HEK293 (cell line): ENCODE results near the gene HPX.

Experiments
- CTCF ChIA-PET: fragments of 350-600 bp; formaldehyde crosslinking; extraction: SDS; loops from one replicate; lab custom pipeline; 2021; ENCODE audit warnings: antibody characterized with exemption; lab: Yijun Ruan, JAX
- POLR2A ChIA-PET: fragments of 300-600 bp; formaldehyde crosslinking; extraction: SDS; loops from one replicate; lab custom pipeline; 2020; ENCODE audit warnings: antibody characterized with exemption, inconsistent platforms; lab: Yijun Ruan, JAX
- H3K27ac ChIP-seq: fragments of 200-500 bp; sonication (Bioruptor generic); 2 replicates; pipeline ENCODE4 v1.5.1; 2014; ENCODE audit warnings: low read depth, low read length, control low read depth, inconsistent platforms; ENCODE audit errors: extremely low read depth
- H3K36me3 ChIP-seq, 2 experiments: fragments of 200-500 bp in 1 of 2; sonication (Bioruptor generic) in 1 of 2; 1 replicate in 1 of 2; 2 replicates in 1 of 2; pipeline ENCODE4 v1.5.1; 2014 to 2017; ENCODE audit warnings: inconsistent platforms in 2 of 2, low read length in 2 of 2; ENCODE audit not compliant: control insufficient read depth in 2 of 2, insufficient read depth in 1 of 2
- H3K4me1 ChIP-seq: fragments of 200-500 bp; sonication (Bioruptor generic); 2 replicates; pipeline ENCODE4 v1.5.1; 2014; ENCODE audit warnings: mild to moderate bottlenecking, low read length, inconsistent platforms; ENCODE audit not compliant: control insufficient read depth, insufficient read depth
- H3K4me3 ChIP-seq: 2 replicates; pipeline ENCODE4 v1.5.1; 2011; ENCODE audit warnings: low read depth, mild to moderate bottlenecking, control low read depth, low read length, moderate library complexity
- H3K9me3 ChIP-seq: fragments of 200-500 bp; sonication (Bioruptor generic); 2 replicates; pipeline ENCODE4 v1.5.1; 2014; ENCODE audit warnings: low read depth, low read length, inconsistent platforms; ENCODE audit not compliant: control insufficient read depth, insufficient read depth
- AEBP2 ChIP-seq: fragments of 450-650 bp; formaldehyde crosslinking; IDR thresholded peaks from 2 replicates; pipeline ENCODE4 v1.5.1; 2016; ENCODE audit warnings: missing biosample characterization, missing genetic modification characterization, borderline replicate concordance
- GLIS1 ChIP-seq: fragments of 450-650 bp; formaldehyde crosslinking; IDR thresholded peaks from 2 replicates; pipeline ENCODE4 v1.5.1; 2016; ENCODE audit warnings: missing biosample characterization, missing genetic modification characterization
- IKZF3 ChIP-seq: fragments of 450-650 bp; IDR thresholded peaks from 2 replicates; pipeline ENCODE4 v1.5.0; 2018; ENCODE audit warnings: missing biosample characterization, mild to moderate bottlenecking, missing genetic modification characterization, moderate library complexity
- REST ChIP-seq: fragments of 450-650 bp; formaldehyde crosslinking; IDR thresholded peaks from 2 replicates; pipeline ENCODE4 v1.5.1; 2016; ENCODE audit warnings: missing biosample characterization, missing genetic modification characterization
- TSHZ1 ChIP-seq: fragments of 450-650 bp; formaldehyde crosslinking; IDR thresholded peaks from 2 replicates; pipeline ENCODE4 v1.5.1; 2016; ENCODE audit warnings: missing biosample characterization, missing genetic modification characterization, borderline replicate concordance
- YY1 ChIP-seq: fragments of 450-650 bp; formaldehyde crosslinking; IDR thresholded peaks from 2 replicates; pipeline ENCODE4 v1.5.1; 2018; ENCODE audit warnings: missing biosample characterization, missing genetic modification characterization
- ZBTB44 ChIP-seq: fragments of 450-650 bp; IDR thresholded peaks from 2 replicates; pipeline ENCODE4 v1.5.1; 2018; ENCODE audit warnings: missing biosample characterization, mild to moderate bottlenecking, missing genetic modification characterization
- ZBTB8A ChIP-seq: fragments of 450-650 bp; formaldehyde crosslinking; IDR thresholded peaks from 2 replicates; pipeline ENCODE4 v1.5.1; 2016; ENCODE audit warnings: missing biosample characterization, missing genetic modification characterization
- ZNF18 ChIP-seq: fragments of 450-650 bp; formaldehyde crosslinking; IDR thresholded peaks from 2 replicates; pipeline ENCODE4 v1.5.1; 2016; ENCODE audit warnings: missing biosample characterization, missing genetic modification characterization
- ZNF311 ChIP-seq: fragments of 450-650 bp; formaldehyde crosslinking; IDR thresholded peaks from 2 replicates; pipeline ENCODE4 v1.5.1; 2017; ENCODE audit warnings: missing biosample characterization, missing genetic modification characterization, borderline replicate concordance
- ZNF561 ChIP-seq: fragments of 450-650 bp; IDR thresholded peaks from 2 replicates; pipeline ENCODE4 v1.5.1; 2018; ENCODE audit warnings: missing biosample characterization, missing genetic modification characterization, borderline replicate concordance
- ZNF580 ChIP-seq: fragments of 450-650 bp; formaldehyde crosslinking; IDR thresholded peaks from 2 replicates; pipeline ENCODE4 v1.5.1; 2016; ENCODE audit warnings: missing biosample characterization, missing genetic modification characterization
- ZNF610 ChIP-seq: fragments of 450-650 bp; formaldehyde crosslinking; IDR thresholded peaks from 2 replicates; pipeline ENCODE4 v1.5.1; 2016; ENCODE audit warnings: missing biosample characterization, missing genetic modification characterization, borderline replicate concordance
- ZNF76 ChIP-seq: fragments of 450-650 bp; formaldehyde crosslinking; IDR thresholded peaks from 2 replicates; pipeline ENCODE4; 2016; ENCODE audit warnings: low read depth, missing biosample characterization, missing genetic modification characterization, borderline replicate concordance
- TF ChIP-seq, protein P1 (sequence below): fragments of 450-650 bp; formaldehyde crosslinking; optimal IDR thresholded peaks from 2 replicates; pipeline ENCODE3; 2016; ENCODE audit warnings: missing biosample characterization, mild to moderate bottlenecking, missing genetic modification characterization

The HPX gene

GRCh38 chr11:6420677-6421076, 20.1 kb downstream of the HPX start:
- ChIA-PET CTCF (interaction anchor here (1.0 to 1.9 kb wide), 5 partner anchors 11 to 67 kb away, joined by 3 to 6 read pairs (median 5); no protein-coding TSS in a partner anchor), POLR2A (interaction anchor here (2.2 kb wide), 1 partner anchor 61 kb away, joined by 14 read pairs; the partner anchor contains the start of genes ARFIP2 and TIMM10B)
- TF ChIP-seq ZNF76 (tag by site-specific recombination) (no peak), REST (tag by site-specific recombination) (peak; percentile 77)
- Histone ChIP-seq H3K27ac (no peak overlapping the region), H3K4me3 (no peak overlapping the region), H3K36me3 (no peaks in the 10 kb centered on the region), H3K4me1 (no peaks in the 10 kb centered on the region), H3K9me3 (no peaks in the 10 kb centered on the region)

DNA sequence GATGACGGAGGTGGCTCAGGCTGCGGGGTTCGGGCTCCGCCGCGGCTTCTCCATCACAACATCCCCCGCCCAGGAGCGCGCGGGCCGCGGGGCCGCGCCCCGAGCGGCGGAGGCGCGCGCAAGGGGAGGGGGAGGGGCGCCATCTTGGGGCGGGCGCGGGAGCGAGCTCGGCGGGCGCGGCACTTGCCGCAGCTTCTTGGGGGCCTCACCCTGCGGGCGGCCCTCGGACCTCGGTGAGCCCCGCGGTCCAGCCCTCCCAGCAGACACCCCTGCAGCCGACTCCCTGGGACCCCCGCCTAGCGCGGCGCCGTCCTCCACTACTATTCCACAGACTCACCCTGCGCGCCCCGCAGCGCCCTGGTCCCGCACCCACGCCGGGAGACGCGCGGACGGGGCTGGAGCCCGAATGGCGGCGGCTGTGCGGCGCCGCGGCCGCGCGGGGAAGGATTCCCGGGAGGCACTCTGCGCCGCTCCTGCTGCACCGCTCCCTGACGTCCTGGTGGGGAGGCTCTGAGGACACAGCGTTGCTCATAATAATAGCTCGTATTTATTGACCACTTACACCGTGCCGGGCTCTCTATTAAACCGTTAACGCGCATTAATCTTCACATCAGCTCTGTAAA, 21.7 kb downstream of the HPX start, which contains the start of gene APBB1:
TSS of gene APBB1 (minus strand) at position 86 of the 623 bp plus-strand sequence. CDS start 7,747 bp downstream, outside the sequence.
- H3K27ac ChIP-seq: peak within 1 kb of the TSS; percentile 69; the same call in 1 of the 2 replicates
- H3K9me3 ChIP-seq: no peaks in the 10 kb centered on the region
- no peaks in the 10 kb centered on the region for H3K36me3 ChIP-seq
- H3K4me1 ChIP-seq: no peaks in the 10 kb centered on the region
- ChIA-PET CTCF (interaction anchor here (1.0 to 1.9 kb wide), 2 partner anchors 20 to 40 kb away, joined by 6 read pairs; no protein-coding TSS in a partner anchor), POLR2A (interaction anchor here (0.6 to 2.3 kb wide), 16 partner anchors 9 to 264 kb away, joined by 3 to 26 read pairs (median 5); partner anchors contain the start of genes ARFIP2, MRPL17, SMPD1 and TIMM10B)
- peak within 1 kb of the TSS; percentile 92 for H3K4me3 ChIP-seq
- TF ChIP-seq IKZF3 (tag by site-specific recombination): peak; percentile 42; the same call in 1 of the 2 replicates
- TF ChIP-seq ZNF18 (tag by site-specific recombination): no peak
- TF ChIP-seq, protein P1, sequence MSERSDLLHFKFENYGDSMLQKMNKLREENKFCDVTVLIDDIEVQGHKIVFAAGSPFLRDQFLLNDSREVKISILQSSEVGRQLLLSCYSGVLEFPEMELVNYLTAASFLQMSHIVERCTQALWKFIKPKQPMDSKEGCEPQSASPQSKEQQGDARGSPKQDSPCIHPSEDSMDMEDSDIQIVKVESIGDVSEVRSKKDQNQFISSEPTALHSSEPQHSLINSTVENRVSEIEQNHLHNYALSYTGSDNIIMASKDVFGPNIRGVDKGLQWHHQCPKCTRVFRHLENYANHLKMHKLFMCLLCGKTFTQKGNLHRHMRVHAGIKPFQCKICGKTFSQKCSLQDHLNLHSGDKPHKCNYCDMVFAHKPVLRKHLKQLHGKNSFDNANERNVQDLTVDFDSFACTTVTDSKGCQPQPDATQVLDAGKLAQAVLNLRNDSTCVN (tag by site-specific recombination): peak; percentile 85
- peak; percentile 68 for TF ChIP-seq YY1 (tag by site-specific recombination)
- TF ChIP-seq ZNF610 (tag by site-specific recombination): peak; percentile 64; the same call in 1 of the 2 replicates
- TF ChIP-seq AEBP2 (tag by site-specific recombination): no peak
- TF ChIP-seq ZBTB8A: peak; percentile 65; the same call in 1 of the 2 replicates
- no peak for TF ChIP-seq ZBTB44 (tag by site-specific recombination)
- no peak for TF ChIP-seq TSHZ1 (tag by site-specific recombination)
- no peak for TF ChIP-seq ZNF580 (tag by site-specific recombination)
- TF ChIP-seq GLIS1 (tag by site-specific recombination): peak; percentile 32; the same call in 1 of the 2 replicates
- 0 out of 2 replicates have a peak, but pooled peaks have one; percentile 37 for TF ChIP-seq ZNF561 (tag by site-specific recombination)
- no peak for TF ChIP-seq ZNF311 (tag by site-specific recombination)
